HG03095 (cell line): ENCODE data around the gene KLK15.
"Not testable (repeated sequence)": the region's sequence is repeated elsewhere in the genome, so short reads cannot be mapped to it uniquely, and the experiment has no call there.

Source experiments
- ATAC-seq: cut with Tn5 transposase; IDR thresholded peaks from one replicate; pipeline ENCODE4 v1.9.1; 2021; ENCODE audit warnings: moderate library complexity; ENCODE audit not compliant: unreplicated experiment

Gene KLK15

GRCh38 chr19:50822661-50823208 is 10.6 kb downstream of the KLK15 start:
- no peak for ATAC-seq

GRCh38 chr19:50821622-50822021 is 11.8 kb downstream of the KLK15 start:
- ATAC-seq, result no peak

- ATAC-seq, result no peak
Observed at GRCh38 chr19:50821248-50821612, 12.1 kb downstream of the KLK15 start.

DNA sequence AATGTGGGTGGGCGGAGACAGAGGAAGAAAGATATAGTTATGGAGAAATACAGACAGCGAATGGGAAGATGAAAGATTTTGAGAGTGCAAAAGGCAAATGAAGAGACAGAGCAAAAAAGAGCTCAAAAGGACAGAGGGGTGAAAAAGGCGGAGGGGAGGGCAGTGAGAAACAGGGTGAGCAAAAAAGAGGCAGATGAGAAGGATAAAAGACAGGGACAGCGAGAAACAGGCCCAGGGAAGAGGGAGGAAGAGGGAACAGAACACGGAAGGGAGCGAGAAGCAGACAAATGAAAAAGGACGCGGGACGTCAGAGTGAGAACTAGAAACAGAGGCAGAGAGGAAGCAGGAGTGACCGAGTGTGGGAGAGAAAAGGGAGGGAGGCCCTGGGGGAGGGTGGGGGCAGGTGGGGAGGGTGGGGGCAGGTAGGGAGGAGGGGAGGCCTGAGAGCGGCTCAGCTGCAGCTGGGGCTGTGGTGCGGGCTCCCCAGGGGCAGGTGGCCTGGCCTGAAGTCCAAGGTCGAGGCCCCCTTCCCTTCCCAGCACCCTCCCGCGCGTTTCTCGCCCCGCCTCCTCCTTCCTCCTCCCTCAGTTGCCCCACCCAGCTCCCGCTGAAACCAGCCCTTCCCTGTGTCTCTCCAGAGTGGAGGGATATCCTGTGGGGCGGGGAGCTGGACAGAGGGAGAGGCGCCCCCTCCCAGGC is 12.7 kb downstream of the KLK15 start:
- ATAC-seq, result no peak

- no peak for ATAC-seq
Observed at GRCh38 chr19:50820086-50820485, 13.3 kb downstream of the KLK15 start.

DNA sequence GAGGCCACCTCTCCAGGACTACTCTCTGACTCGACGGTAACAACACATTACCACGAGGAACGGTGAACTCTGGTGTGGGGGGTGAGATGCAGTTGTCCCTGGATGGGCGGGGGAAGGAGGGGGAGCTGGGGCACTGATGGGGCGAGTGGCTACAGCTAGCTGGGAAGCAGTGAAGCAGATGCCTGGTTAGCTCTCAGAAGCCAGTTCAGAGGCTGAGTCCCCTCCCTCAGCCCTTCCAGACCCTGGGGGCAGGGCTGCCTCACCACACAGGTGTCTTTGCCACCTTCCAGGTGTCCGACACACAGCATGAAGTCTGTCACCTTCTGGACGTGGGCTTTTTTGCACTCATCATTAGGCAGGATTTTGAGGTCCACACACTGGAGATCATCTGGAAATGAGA is 13.7 kb downstream of the KLK15 start:
- ATAC-seq, result no peak

DNA sequence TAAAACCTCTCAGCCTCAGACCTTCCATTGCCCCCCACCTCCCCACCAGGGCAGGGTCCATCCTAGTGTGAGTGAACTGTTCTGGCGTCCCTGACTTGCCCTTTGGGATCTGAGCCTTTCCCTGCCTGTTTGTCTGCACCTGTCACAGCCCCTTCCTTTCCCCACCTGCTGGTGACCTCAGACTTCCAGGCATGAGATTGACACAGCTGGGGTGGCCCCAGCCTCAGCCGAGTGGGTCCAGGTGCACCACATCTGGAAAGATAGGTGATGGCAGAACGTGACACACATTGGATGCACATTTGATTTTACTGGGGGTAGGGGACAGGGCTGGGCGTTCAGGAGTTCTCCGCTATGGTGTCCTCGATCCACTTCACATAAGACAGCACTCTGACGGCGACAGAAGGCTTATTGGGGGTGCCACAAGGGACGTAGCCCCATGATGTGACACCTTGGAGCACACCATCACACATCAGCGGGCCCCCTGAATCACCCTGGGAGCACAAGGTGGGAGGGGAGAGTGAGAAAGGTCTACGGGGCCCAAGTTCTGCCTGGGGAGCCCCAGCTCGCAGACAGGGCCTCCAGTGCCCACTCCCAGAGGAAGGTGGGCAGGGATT is 14.4 kb downstream of the KLK15 start:
- ATAC-seq, result no peak

DNA sequence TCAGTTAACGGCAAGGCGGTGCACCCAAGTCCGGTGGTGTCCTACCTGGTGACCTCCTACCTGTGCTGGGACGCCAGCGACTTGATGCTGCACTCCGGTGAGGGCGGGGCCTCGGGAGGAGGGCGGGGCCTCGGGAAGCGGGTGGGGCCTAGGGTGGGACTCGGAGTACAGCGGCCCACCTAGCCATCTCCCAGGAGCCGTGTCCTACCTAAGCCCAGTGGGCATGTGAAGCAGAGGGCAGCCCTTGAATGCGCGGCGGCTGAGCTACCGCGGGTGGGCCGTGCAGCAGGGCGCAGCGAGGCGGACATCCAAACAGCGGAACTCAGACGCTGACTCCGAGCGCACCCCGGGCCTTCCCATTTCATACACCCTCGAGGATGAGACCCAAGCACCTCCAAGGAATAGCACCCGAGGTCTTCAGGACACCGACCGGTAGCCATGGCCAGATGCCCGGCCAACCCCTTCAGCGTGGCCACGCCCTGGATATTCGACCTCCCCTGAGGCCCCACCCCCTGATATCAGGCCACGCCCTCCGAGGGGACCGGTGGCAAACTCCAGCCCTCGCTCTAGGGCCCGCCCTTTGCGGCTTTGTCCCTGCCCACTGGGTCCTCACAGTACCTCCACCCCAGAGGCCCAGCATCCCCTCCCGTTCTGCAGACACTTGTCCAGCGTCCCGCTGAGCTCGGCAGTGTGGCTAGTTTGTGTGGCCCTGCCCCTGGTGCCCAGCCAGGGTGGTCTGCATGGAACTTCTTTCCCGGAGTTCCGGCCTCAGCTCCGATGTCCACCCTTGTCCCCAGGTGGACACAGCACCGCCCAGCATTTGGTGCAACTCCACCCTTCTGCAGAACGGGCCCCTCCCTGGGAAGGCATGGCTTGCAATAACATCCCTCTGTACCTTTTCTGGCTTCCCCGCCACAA is 15.2 kb downstream of the KLK15 start:
- ATAC-seq, result peak; percentile 54

- no peak for ATAC-seq
Observed at GRCh38 chr19:50815439-50815838, 17.9 kb downstream of the KLK15 start.

GRCh38 chr19:50814883-50815282 is 18.5 kb downstream of the KLK15 start:
- no peak for ATAC-seq

GRCh38 chr19:50812474-50812873 is 20.9 kb downstream of the KLK15 start:
- no peak for ATAC-seq

DNA sequence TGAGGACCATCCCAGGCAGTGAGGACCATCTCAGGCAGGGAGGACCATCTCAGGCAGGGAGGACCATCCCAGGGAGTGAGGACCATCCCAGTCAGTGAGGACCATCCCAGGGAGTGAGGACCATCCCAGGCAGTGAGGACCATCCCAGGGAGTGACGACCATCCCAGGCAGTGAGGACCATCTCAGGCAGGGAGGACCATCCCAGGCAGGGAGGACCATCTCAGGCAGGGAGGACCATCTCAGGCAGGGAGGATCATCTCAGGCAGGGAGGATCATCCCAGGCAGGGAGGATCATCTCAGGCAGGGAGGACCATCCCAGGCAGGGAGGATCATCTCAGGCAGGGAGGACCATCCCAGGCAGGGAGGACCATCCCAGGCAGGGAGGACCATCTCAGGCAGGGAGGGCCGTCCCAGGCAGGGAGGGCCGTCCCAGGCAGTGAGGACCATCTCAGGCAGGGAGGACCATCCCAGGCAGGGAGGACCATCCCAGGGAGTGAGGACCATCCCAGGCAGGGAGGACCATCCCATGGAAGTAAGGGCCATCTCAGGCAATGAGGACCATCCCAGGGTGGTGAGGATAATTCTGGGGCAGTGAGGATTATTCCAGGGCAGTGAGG is 21.6 kb downstream of the KLK15 start:
- not testable (repeated sequence) for ATAC-seq

GRCh38 chr19:50808856-50809255 is 24.5 kb downstream of the KLK15 start:
- no peak for ATAC-seq

GRCh38 chr19:50804420-50805272 is 28.7 kb downstream of the KLK15 start:
- peak; percentile 92 for ATAC-seq

DNA sequence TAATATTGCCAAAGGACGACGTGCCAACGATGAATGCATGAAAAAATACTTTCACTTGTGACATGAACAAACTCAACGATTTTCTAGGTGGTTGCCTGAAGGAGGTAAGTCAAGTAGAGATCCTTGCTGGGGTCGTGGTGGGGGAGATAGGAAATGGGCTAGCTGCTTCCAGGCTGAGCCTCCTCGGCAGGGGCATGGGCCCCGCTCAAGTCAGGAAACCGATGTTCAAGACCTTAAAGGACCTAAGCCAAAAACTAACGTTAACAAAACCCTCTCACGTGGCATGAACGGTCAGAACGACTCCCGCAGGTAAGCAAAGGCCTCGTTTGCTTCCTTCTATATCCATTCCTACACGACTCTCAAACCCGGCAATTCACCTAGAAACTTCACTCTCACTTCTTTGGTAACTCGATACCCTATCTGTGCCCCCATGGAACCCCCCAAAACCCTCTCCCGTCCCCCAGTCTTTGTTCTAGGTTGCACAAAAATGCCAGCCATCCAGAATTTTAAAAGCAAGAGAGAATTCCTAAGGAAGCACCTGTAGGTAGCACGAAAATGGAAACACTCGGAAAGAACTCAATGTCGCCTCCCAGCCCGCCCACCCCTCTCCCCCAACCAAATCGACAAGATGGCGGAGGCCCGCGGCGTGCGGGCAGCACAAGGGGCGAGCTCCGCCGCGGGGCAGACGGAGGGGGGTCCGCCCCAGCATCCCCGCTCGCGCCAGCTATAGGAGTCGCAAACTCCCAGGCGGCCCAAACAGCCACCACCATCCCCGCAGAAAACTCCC is 29.5 kb downstream of the KLK15 start:
- ATAC-seq, result no peak

DNA sequence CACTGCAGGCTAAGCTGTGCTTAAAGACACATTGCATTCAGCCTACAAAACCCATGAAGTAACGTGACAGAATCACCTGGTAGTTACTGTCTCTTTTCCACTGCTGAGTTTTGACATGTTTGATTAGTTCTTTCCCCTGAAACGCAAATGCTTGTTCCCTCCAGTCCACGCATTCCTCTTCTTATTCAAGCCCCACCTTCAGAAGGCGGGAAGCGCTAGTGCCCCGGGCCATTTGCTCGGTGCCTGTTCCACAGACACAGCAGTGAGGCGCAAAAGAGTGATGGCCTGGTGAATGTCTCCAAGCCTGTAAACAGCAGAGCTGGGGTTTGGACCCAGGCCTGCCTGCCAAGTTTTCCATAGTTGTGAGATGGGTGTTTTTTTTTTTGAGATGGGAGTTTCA is 32.3 kb downstream of the KLK15 start:
- no peak for ATAC-seq

DNA sequence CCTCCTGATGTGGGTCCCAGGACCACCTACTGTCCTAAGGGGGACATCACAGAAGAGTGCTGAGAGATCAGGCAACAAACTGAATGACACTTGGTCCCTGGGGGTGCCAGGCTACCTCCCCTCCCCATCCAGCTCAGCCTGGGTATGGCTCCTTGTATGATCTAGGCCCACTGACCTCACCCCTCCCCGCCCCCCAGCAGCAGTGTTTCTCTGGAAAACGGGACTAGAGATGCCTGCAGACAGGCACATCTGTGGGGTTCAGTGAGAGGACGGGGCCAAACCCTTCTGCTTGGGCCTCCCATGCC is 33.9 kb downstream of the KLK15 start:
- ATAC-seq, result no peak

GRCh38 chr19:50798659-50799546 is 34.5 kb downstream of the KLK15 start:
- ATAC-seq, result no peak
